HCT116 (cell line): ENCODE data around the gene RRAD. TPM values are rescaled to one million over a fixed set of nuclear protein-coding genes. Genes with fewer than 3 reads are reported as not detected.

Source experiments
- ATAC-seq: fragments of 200-7000 bp; cut with Tn5 transposase; 2 replicates; pipeline ENCODE4 v1.9.1; 2020; ENCODE audit warnings: mild to moderate bottlenecking, moderate library complexity
- BruUV-seq: library from RNA; stranded (reverse); fragments of 400-500 nt; replicated peaks from 2 replicates; lab custom pipeline; 2021; lab: Mats Ljungman, UMichigan
- CTCF ChIA-PET: fragments of 300-600 bp; sonication (Branson Sonifier 250); formaldehyde crosslinking; loops from one replicate; lab custom pipeline; 2021; ENCODE audit warnings: antibody characterized with exemption; lab: Charles Lee
- POLR2A ChIA-PET: fragments of 300-600, 350-600 bp; sonication (Branson Sonifier 250); formaldehyde crosslinking; loops from one replicate; lab custom pipeline; 2021; ENCODE audit warnings: antibody characterized with exemption; lab: Charles Lee
- RAD21 ChIA-PET, 2 experiments: fragments of 300-600 bp; sonication (Branson Sonifier 250); formaldehyde crosslinking; loops; one replicate each; lab custom pipeline; 2023; ENCODE audit warnings: low total read pairs in 2 of 2; ENCODE audit not compliant: uncharacterized antibody in 2 of 2, unreplicated experiment in 2 of 2, low non-redundant PET in 1 of 2; lab: Charles Lee
- DNase-seq: peaks from one replicate; pipeline ENCODE4 v3.0.0-alpha.2; 2010; ENCODE audit warnings: low read depth, low spot score
- H2AFZ ChIP-seq: fragments of 200-600 bp; shearing (Covaris generic), sonication (generic); 2 replicates; pipeline ENCODE4 v1.6.1; 2017; ENCODE audit warnings: low read depth, mixed run types, mixed read lengths, antibody characterized with exemption, low read length; ENCODE audit not compliant: poor library complexity, severe bottlenecking
- H3K27ac ChIP-seq: 2 replicates; pipeline ENCODE4 v1.5.1; 2012; ENCODE audit warnings: low read depth, low read length
- H3K27me3 ChIP-seq: fragments of 200-600 bp; sonication (generic); 2 replicates; pipeline ENCODE4 v1.6.1; 2016; ENCODE audit warnings: mixed run types, low read length, mixed read lengths; ENCODE audit not compliant: insufficient read depth
- H3K36me3 ChIP-seq, 2 experiments: fragments of 200-500 bp in 1 of 2; fragments of 200-600 bp in 1 of 2; sonication (Bioruptor generic) in 1 of 2; sonication (generic) in 1 of 2; 2 replicates each; pipeline versions ENCODE4 v1.5.1 to v1.6.1; 2014 to 2016; ENCODE audit warnings: low read length in 2 of 2, inconsistent platforms in 1 of 2, mixed read lengths in 1 of 2, mixed run types in 1 of 2; ENCODE audit not compliant: insufficient read depth in 2 of 2, control insufficient read depth in 1 of 2
- H3K4me1 ChIP-seq, 2 experiments: fragments of 200-600 bp in 1 of 2; sonication (generic) in 1 of 2; 2 replicates each; pipeline versions ENCODE4 v1.5.1 to v1.6.1; 2012 to 2017; ENCODE audit warnings: low read length in 2 of 2, inconsistent platforms in 1 of 2, mild to moderate bottlenecking in 1 of 2, mixed read lengths in 1 of 2, mixed run types in 1 of 2, moderate library complexity in 1 of 2; ENCODE audit not compliant: insufficient read depth in 2 of 2, control insufficient read depth in 1 of 2
- H3K4me2 ChIP-seq: fragments of 200-600 bp; sonication (generic); 2 replicates; pipeline ENCODE4 v1.6.1; 2017; ENCODE audit warnings: mixed run types, low read length, mixed read lengths
- H3K4me3 ChIP-seq, 2 experiments: fragments of 200-600 bp in 1 of 2; sonication (generic) in 1 of 2; replicated peaks in 1 of 2; 2 replicates each; pipeline ENCODE4 v1.5.1; 2011 to 2016; ENCODE audit warnings: low read length in 2 of 2, control low read depth in 1 of 2, low read depth in 1 of 2, mild to moderate bottlenecking in 1 of 2, mixed read lengths in 1 of 2, mixed run types in 1 of 2
- H3K79me2 ChIP-seq: fragments of 200-600 bp; sonication (generic); 2 replicates; pipeline ENCODE4 v1.6.1; 2017; ENCODE audit warnings: mild to moderate bottlenecking, mixed run types, low read length, moderate library complexity, mixed read lengths; ENCODE audit not compliant: insufficient read depth
- H3K9ac ChIP-seq: fragments of 200-600 bp; sonication (generic); 2 replicates; pipeline ENCODE4 v1.6.1; 2016; ENCODE audit warnings: low read length, mixed read lengths
- H3K9me2 ChIP-seq: fragments of 200-600 bp; sonication (generic), shearing (Covaris generic); 2 replicates; pipeline ENCODE4 v1.6.1; 2017; ENCODE audit warnings: mixed run types, mild to moderate bottlenecking, moderate library complexity; ENCODE audit not compliant: insufficient read depth
- H3K9me3 ChIP-seq, 2 experiments: fragments of 200-500 bp in 1 of 2; fragments of 200-600 bp in 1 of 2; sonication (Bioruptor generic) in 1 of 2; sonication (generic) in 1 of 2; 2 replicates each; pipeline ENCODE4 v1.6.1; 2014 to 2017; ENCODE audit warnings: low read length in 2 of 2, mixed read lengths in 2 of 2, inconsistent platforms in 1 of 2, low read depth in 1 of 2, mild to moderate bottlenecking in 1 of 2, mixed run types in 1 of 2, moderate library complexity in 1 of 2; ENCODE audit not compliant: control insufficient read depth in 1 of 2, insufficient read depth in 1 of 2
- H4K20me1 ChIP-seq: fragments of 200-600 bp; sonication (generic), shearing (Covaris generic); 2 replicates; pipeline ENCODE4 v1.6.1; 2017; ENCODE audit warnings: mixed run types, mild to moderate bottlenecking, moderate library complexity; ENCODE audit not compliant: insufficient read depth
- CTCF ChIP-seq, 3 experiments: fragments of 200-600 bp in 1 of 3; sonication (generic) in 1 of 3; IDR thresholded peaks in 2 of 3; conservative IDR thresholded peaks in 1 of 3; 2 replicates each; pipeline ENCODE4 v1.5.1; 2012 to 2017; ENCODE audit warnings: low read depth in 2 of 3, low read length in 2 of 3, antibody characterized with exemption in 1 of 3, borderline replicate concordance in 1 of 3, control low read depth in 1 of 3, mild to moderate bottlenecking in 1 of 3, mixed read lengths in 1 of 3, mixed run types in 1 of 3, moderate library complexity in 1 of 3; ENCODE audit not compliant: insufficient read depth in 1 of 3
- EGR1 ChIP-seq: IDR thresholded peaks from 2 replicates; pipeline ENCODE4 v1.6.1; 2012; ENCODE audit warnings: low read depth
- EZH2phosphoT487 ChIP-seq: fragments of 200-600 bp; IDR thresholded peaks from 2 replicates; pipeline ENCODE4 v1.6.1; 2018; ENCODE audit warnings: antibody characterized with exemption, borderline replicate concordance
- MAX ChIP-seq: IDR thresholded peaks from 2 replicates; pipeline ENCODE4 v1.6.1; 2012
- SP1 ChIP-seq: IDR thresholded peaks from 2 replicates; pipeline ENCODE4 v1.6.1; 2012; ENCODE audit warnings: low read depth
- SRF ChIP-seq: IDR thresholded peaks from 2 replicates; pipeline ENCODE4 v1.6.1; 2012; ENCODE audit warnings: low read depth
- ZBTB33 ChIP-seq: IDR thresholded peaks from 2 replicates; pipeline ENCODE4 v1.6.1; 2011; ENCODE audit warnings: mild to moderate bottlenecking, low read length, moderate library complexity; ENCODE audit not compliant: insufficient replicate concordance; ENCODE audit errors: extremely low read depth
- intact Hi-C: fragments of 100-400 bp; cut with micrococcal nuclease; formaldehyde crosslinking; loops from 2 replicates; pipeline ENCODE4 v1.10.0; 2022
- total RNA-seq: library from RNA; stranded (reverse); gene quantifications from one replicate; pipeline ENCODE4 v1.2.1, GENCODE V29; 2021; ENCODE audit not compliant: unreplicated experiment

Gene RRAD
- total RNA-seq, 1 experiment from 2014 or later: 2.2 TPM

- ChIA-PET CTCF (no interaction called here), RAD21 (no interaction called here), POLR2A (no interaction called here)
- TF ChIP-seq SRF (no peak), CTCF (IDR thresholded peaks at IDR 0.05 in 2 of 3, conservative IDR thresholded peaks at IDR 0.05 in 1 of 3; ENCODE audit: borderline replicate concordance in 1 of 3, insufficient read depth in 1 of 3, low read depth in 2 of 3, low read length in 2 of 3) (no peak)
- Histone ChIP-seq H3K79me2 (peaks cover 32% of the 10 kb centered on the region), H2AFZ (no peak overlapping the region), H3K27me3 (no peaks in the 10 kb centered on the region), H3K9me2 (no peaks in the 10 kb centered on the region), H3K9ac (no peak overlapping the region), H3K4me1 (peaks cover 18 to 59% of the 10 kb centered on the region in 2 experiments), H3K4me2 (no peak overlapping the region), H3K4me3 (no peak overlapping the region), H3K27ac (no peak overlapping the region), H4K20me1 (no peaks in the 10 kb centered on the region), H3K9me3 (no peaks in the 10 kb centered on the region), H3K36me3 (peaks cover 0 to 7% of the 10 kb centered on the region in 2 experiments; a peak in 1 of 4 replicates)
- intact Hi-C loops: no loop called here
- DNase-seq: no peak
- no TSS peak for BruUV-seq
- ATAC-seq: no peak
Observed at GRCh38 chr16:66930189-66930588, 4.9 kb upstream of the RRAD start.

GRCh38 chr16:66928702-66929388, 3.5 kb upstream of the RRAD start:
- peaks cover 21 to 63% of the 10 kb centered on the region in 2 experiments for H3K4me1 ChIP-seq
- intact Hi-C loops: loop anchor here (1.0 kb wide), 1 partner anchor 34 kb away; no protein-coding TSS in a partner anchor
- peak in 2 of 3 experiments; percentile 57 to 61; a peak in 5 of 6 replicates for TF ChIP-seq CTCF (IDR thresholded peaks at IDR 0.05 in 2 of 3, conservative IDR thresholded peaks at IDR 0.05 in 1 of 3; ENCODE audit: borderline replicate concordance in 1 of 3, insufficient read depth in 1 of 3, low read depth in 2 of 3, low read length in 2 of 3)
- TF ChIP-seq EGR1: no peak
- TF ChIP-seq ZBTB33: no peak
- no peak for TF ChIP-seq EZH2phosphoT487
- TF ChIP-seq SP1: no peak
- TF ChIP-seq MAX: 0 out of 2 replicates have a peak, but pooled peaks have one; percentile 8
- TF ChIP-seq, all 23 proteins: peak for 2
- Histone ChIP-seq H3K27ac (0 out of 2 replicates have a peak overlapping the region, but pooled peaks have one; percentile 22), H3K4me2 (peak overlapping the region; percentile 45), H3K4me3 (no peak overlapping the region), H3K27me3 (no peaks in the 10 kb centered on the region), H3K9me3 (no peaks in the 10 kb centered on the region), H3K79me2 (peaks cover 19% of the 10 kb centered on the region), H3K36me3 (peaks cover 0 to 7% of the 10 kb centered on the region in 2 experiments; a peak in 1 of 4 replicates), H4K20me1 (no peaks in the 10 kb centered on the region), H3K9me2 (no peaks in the 10 kb centered on the region), H2AFZ (no peak overlapping the region), H3K9ac (no peak overlapping the region)
- POLR2A ChIA-PET: no interaction called here
- BruUV-seq: no TSS peak
- CTCF ChIA-PET: interaction anchor here (1.1 to 2.8 kb wide), 12 partner anchors 14 to 524 kb away, joined by 3 to 32 read pairs (median 3); partner anchors contain the start of genes CES3 and PDP2
- no peak for DNase-seq
- ATAC-seq: peak; percentile 39
- RAD21 ChIA-PET: interaction anchor here (0.7 to 1.4 kb wide), 3 partner anchors 19 to 33 kb away, joined by 4 to 6 read pairs (median 5); no protein-coding TSS in a partner anchor
